ENCODE measurements around the gene ACSL3. TPM values are rescaled to one million over a fixed set of nuclear protein-coding genes. Genes with fewer than 3 reads are reported as not detected.

Gene ACSL3
- total RNA-seq, 1 donor from 2014 or later, result 91.5 TPM

DNA sequence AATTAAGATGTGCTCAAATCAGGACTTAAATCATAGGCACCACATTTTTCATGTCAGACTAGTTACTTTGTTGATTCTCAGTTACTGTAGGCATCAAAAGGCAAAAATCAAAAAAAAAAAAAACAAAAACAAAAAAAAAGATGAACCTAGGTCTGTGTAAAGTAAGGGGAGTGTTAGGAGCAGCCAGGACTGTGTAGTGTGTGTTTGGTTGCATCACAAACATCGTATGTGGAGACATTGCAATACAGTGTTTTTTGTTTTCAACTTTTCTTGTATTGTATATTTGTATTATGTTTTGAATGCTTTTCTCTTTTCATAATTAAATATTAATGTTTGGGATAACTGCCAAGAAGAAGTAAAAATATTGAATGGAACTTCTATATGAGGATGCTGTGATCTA is 82.1 kb downstream of the ACSL3 start:
- ATAC-seq (no peak), DNase-seq (no peak)
- TF ChIP-seq, protein P1, sequence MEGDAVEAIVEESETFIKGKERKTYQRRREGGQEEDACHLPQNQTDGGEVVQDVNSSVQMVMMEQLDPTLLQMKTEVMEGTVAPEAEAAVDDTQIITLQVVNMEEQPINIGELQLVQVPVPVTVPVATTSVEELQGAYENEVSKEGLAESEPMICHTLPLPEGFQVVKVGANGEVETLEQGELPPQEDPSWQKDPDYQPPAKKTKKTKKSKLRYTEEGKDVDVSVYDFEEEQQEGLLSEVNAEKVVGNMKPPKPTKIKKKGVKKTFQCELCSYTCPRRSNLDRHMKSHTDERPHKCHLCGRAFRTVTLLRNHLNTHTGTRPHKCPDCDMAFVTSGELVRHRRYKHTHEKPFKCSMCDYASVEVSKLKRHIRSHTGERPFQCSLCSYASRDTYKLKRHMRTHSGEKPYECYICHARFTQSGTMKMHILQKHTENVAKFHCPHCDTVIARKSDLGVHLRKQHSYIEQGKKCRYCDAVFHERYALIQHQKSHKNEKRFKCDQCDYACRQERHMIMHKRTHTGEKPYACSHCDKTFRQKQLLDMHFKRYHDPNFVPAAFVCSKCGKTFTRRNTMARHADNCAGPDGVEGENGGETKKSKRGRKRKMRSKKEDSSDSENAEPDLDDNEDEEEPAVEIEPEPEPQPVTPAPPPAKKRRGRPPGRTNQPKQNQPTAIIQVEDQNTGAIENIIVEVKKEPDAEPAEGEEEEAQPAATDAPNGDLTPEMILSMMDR (IDR thresholded peaks at IDR 0.05), result no peak
- H3K4me1 ChIP-seq, result no peaks in the 10 kb centered on the region
- H3K27me3 ChIP-seq, result no peaks in the 10 kb centered on the region
- H3K4me3 ChIP-seq, result no peak overlapping the region
- intact Hi-C loops (cut with DNase I), result no loop called here
- H3K9me3 ChIP-seq, result no peaks in the 10 kb centered on the region
- no peak overlapping the region for H3K27ac ChIP-seq
- H3K36me3 ChIP-seq, result peaks cover 17% of the 10 kb centered on the region

DNA sequence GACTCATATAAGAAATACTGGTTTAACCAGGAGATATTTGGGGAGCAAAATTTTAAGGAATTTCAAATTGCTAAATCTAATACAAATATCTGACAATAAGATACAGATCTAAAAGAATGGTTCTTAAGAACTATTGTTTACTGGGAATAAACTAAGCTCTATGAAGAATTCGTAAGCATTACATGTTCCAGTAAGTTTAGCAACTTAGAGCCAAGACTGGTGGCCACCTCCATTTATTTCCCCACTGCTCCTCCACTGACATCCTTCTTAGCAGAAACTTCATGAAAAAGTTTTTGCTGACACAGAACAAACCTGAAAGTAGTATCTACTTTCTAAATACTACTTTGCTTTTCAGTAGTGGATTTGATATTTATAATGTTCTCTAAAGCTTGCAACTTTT is 83.0 kb downstream of the ACSL3 start:
- DNase-seq, result no peak
- peaks cover 17% of the 10 kb centered on the region for H3K36me3 ChIP-seq
- TF ChIP-seq, protein P1 (IDR thresholded peaks at IDR 0.05), result no peak
- no peaks in the 10 kb centered on the region for H3K4me1 ChIP-seq
- H3K27me3 ChIP-seq, result no peaks in the 10 kb centered on the region
- no peak for ATAC-seq
- H3K9me3 ChIP-seq, result no peaks in the 10 kb centered on the region
- H3K27ac ChIP-seq, result no peak overlapping the region
- intact Hi-C loops (cut with DNase I), result no loop called here
- H3K4me3 ChIP-seq, result no peak overlapping the region

DNA sequence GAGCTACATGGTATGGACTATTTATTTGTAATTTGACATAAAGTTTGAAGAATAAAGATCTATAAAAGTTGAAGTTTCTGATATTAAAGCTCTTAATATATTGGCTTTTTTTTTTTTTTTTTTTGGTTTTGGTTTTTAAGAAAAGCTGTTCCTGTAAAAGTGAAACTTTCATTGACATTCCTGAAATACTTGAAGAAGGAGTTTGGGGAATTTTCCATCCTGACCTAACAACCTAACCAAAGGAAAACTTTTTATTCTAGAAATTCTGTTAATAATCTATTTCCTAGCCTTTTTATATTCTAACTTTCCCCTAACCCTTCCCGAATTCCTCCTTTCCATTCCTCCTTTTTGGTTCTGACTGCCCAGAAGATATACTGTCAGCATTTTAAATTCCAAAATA is 83.7 kb downstream of the ACSL3 start:
- Histone ChIP-seq H3K27me3 (no peaks in the 10 kb centered on the region), H3K36me3 (peaks cover 17% of the 10 kb centered on the region), H3K4me1 (no peaks in the 10 kb centered on the region), H3K27ac (no peak overlapping the region), H3K4me3 (no peak overlapping the region), H3K9me3 (no peaks in the 10 kb centered on the region)
- intact Hi-C loops (cut with DNase I), result no loop called here
- no peak for DNase-seq
- TF ChIP-seq, protein P1 (IDR thresholded peaks at IDR 0.05), result no peak
- ATAC-seq, result no peak

DNA sequence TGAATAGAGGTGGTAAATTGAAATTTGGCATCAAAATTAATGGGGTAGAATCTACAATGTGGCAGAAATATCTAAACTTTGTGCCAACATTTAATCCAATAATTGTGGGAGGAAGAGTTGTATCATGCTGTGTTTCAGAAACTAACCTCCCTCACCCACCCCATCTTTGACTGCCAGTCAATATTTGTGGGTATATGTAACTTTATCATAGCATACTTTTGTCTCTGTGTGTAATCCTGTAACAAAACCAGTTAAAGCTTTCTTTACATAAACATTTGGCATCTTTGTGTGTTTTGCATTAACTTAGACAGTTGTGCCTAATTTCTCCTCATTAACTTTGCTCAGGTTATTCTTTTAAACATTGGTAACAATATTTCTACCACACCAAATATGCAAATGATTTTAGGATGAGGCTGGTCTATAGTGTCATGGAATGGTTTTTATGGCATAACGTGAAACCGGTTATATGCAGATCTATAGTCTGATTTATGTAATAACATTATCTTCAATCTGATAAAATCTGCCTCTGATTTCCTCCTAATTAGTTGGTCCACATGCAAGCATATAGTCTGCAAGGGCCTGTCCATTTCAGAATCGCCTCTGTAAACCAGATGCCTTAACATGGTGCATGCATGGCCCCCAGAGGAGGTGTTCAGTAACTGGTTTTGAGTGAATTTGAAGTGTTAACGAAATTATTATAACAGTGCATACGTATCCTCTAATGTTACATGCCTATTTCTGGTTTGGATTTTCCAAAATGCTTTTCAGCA is 84.3 kb downstream of the ACSL3 start:
- intact Hi-C loops (cut with DNase I), result no loop called here
- Histone ChIP-seq H3K36me3 (peaks cover 15% of the 10 kb centered on the region), H3K9me3 (no peaks in the 10 kb centered on the region), H3K4me1 (no peaks in the 10 kb centered on the region), H3K27me3 (no peaks in the 10 kb centered on the region), H3K4me3 (no peak overlapping the region), H3K27ac (no peak overlapping the region)
- TF ChIP-seq, protein P1 (IDR thresholded peaks at IDR 0.05), result no peak
- DNase-seq (no peak), ATAC-seq (no peak)

DNA sequence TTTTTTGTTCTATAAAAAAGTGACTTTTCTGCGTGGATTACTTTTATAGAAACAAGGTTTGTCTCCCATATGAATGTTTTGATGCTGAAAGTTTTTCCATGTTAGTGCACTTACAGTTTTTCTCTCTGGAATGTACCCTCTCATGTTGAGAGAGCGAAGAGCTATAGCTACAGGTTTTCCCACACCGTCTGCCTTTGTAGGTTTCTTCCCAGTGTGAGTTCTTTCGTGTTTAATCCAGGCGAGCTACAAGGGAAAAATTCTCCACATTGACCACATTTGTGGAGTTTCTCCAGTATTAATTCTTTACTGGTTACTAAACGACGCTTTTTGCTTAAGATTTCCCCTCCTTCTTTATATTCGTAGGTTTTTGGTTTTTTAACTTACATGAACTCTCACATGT is 85.1 kb downstream of the ACSL3 start:
- Histone ChIP-seq H3K27me3 (no peaks in the 10 kb centered on the region), H3K4me3 (no peak overlapping the region), H3K4me1 (no peaks in the 10 kb centered on the region), H3K27ac (no peak overlapping the region), H3K36me3 (peaks cover 11% of the 10 kb centered on the region), H3K9me3 (no peaks in the 10 kb centered on the region)
- DNase-seq (no peak), ATAC-seq (no peak)
- intact Hi-C loops (cut with DNase I), result no loop called here
- TF ChIP-seq, protein P1 (IDR thresholded peaks at IDR 0.05), result no peak

Data from upper lobe of right lung (tissue), 1 donor.